C4-2B (cell line): ENCODE measurements around the gene VPS35L.

Source experiments
- H3K27ac ChIP-seq: fragments of 450-650 bp; 2 replicates; pipeline ENCODE4 v1.5.1; 2017
- ZFX ChIP-seq: fragments of 450-650 bp; IDR thresholded peaks from 2 replicates; pipeline ENCODE4 v1.6.1; 2017
- TF ChIP-seq, protein P1 (sequence below): fragments of 450-650 bp; conservative IDR thresholded peaks from 2 replicates; pipeline ENCODE4 v1.5.1; 2017; ENCODE audit warnings: mild to moderate bottlenecking

Gene VPS35L

GRCh38 chr16:19610200-19610599 is 54.7 kb downstream of the VPS35L start:
- TF ChIP-seq, protein P1, sequence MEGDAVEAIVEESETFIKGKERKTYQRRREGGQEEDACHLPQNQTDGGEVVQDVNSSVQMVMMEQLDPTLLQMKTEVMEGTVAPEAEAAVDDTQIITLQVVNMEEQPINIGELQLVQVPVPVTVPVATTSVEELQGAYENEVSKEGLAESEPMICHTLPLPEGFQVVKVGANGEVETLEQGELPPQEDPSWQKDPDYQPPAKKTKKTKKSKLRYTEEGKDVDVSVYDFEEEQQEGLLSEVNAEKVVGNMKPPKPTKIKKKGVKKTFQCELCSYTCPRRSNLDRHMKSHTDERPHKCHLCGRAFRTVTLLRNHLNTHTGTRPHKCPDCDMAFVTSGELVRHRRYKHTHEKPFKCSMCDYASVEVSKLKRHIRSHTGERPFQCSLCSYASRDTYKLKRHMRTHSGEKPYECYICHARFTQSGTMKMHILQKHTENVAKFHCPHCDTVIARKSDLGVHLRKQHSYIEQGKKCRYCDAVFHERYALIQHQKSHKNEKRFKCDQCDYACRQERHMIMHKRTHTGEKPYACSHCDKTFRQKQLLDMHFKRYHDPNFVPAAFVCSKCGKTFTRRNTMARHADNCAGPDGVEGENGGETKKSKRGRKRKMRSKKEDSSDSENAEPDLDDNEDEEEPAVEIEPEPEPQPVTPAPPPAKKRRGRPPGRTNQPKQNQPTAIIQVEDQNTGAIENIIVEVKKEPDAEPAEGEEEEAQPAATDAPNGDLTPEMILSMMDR = no peak
- TF ChIP-seq ZFX = no peak
- H3K27ac ChIP-seq = no peak overlapping the region

DNA sequence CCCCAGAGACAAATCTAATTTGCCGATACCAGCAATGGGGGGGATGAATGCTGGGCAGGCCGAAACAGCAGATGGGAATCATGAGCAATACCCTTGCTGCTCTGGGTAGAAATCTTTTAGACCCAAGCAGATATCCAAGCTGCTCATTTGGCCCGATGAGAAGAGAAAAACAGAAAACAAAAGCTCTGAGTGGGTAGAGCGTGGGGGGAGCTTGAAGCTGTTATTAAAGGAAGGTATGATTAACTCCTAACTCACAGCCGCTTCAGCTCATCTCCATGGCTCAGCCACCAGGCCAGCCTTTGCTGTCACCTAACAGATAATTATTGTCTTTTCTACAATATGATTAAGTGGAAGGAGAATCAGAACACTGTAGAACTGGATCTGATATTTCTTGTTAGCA is 58.3 kb downstream of the VPS35L start:
- no peak overlapping the region for H3K27ac ChIP-seq
- TF ChIP-seq, protein P1 = no peak
- no peak for TF ChIP-seq ZFX

- TF ChIP-seq, protein P1 = no peak
- no peak for TF ChIP-seq ZFX
- H3K27ac ChIP-seq = no peak overlapping the region
Observed at GRCh38 chr16:19616241-19616640, 60.7 kb downstream of the VPS35L start.

DNA sequence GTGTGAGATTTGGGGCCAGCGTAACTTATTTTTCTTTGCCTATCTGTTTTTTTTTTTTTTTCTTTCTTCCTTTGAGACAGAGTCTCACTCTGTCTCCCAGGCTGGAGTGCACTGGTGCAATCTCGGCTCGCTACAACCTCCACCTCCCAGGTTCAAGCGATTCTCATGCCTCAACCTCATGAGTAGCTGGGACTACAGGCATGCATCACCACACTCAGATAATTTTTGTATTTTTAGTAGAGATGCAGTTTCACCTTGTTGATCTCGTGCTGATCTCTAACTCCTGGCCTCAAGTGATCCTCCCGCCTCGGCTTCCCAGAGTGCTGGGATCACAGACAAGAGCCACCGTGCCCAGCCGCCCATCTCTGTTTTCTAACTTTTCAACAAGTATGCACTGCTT is 63.4 kb downstream of the VPS35L start:
- TF ChIP-seq, protein P1 = no peak
- no peak for TF ChIP-seq ZFX

DNA sequence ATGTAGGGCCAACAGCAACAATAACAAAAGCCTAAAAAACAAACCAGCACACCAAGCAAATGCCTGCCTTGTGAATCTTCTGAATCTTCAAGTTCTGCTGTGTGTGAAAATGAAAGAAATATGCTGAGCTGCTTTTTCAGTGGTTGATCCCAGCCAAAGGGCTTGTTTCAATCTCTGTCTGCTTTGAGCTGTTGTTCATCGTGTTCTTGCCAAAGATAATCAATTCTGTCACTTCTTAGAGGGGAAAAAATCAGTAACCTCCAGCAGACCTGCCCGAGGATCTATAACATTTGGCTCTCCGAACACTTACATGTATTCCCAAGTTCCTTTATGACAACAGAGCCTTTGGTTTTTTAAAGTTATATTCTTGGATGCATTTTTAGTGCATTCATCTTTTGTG is 65.9 kb downstream of the VPS35L start:
- H3K27ac ChIP-seq = no peak overlapping the region
- no peak for TF ChIP-seq ZFX
- TF ChIP-seq, protein P1 = no peak

More for the DNA sequence above, 63.4 kb downstream of the VPS35L start:
- H3K27ac ChIP-seq = no peak overlapping the region

DNA sequence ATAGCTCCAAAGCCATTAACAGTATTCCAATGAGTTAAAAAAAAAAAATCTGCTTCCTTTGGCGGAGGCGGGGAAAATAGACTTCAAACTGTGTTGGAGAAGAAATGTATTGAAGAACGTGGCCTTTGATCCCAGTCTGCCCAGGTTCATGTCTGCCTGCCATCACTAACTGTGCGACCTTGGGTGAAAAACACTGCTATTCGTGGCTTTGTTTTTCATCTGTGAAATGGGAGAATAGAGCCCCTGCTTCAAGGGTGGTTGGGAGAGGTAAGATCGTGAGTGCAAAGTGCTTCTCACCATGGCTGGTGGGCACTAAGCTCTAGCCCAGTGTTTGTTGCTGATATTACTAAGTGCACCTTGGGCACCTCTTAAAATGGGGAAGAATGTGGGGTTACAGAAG is 69.5 kb downstream of the VPS35L start:
- no peak overlapping the region for H3K27ac ChIP-seq
- TF ChIP-seq, protein P1 = no peak
- no peak for TF ChIP-seq ZFX

- TF ChIP-seq, protein P1 = no peak
- no peak for TF ChIP-seq ZFX
- no peak overlapping the region for H3K27ac ChIP-seq
Observed at GRCh38 chr16:19636436-19637267, 81.1 kb downstream of the VPS35L start.
